GM10248 (cell line): Measurements from ENCODE around the gene DLG2.
"Not testable (repeated sequence)": the region's sequence is repeated elsewhere in the genome, so short reads cannot be mapped to it uniquely, and the experiment has no call there.

ENCODE experiments used
- CTCF ChIA-PET: fragments of 300-600 bp; sonication (Branson Sonifier 250); formaldehyde crosslinking; extraction: SDS; loops from one replicate; lab custom pipeline; 2021; ENCODE audit warnings: antibody characterized with exemption; lab: Yijun Ruan, JAX
- POLR2A ChIA-PET: fragments of 350-650 bp; sonication (Branson Sonifier 250); formaldehyde crosslinking; extraction: SDS; loops from one replicate; lab custom pipeline; 2020; ENCODE audit warnings: antibody characterized with exemption; lab: Yijun Ruan, JAX
- DNase-seq: peaks from one replicate; pipeline ENCODE4 v3.0.0; 2012; ENCODE audit errors: extremely low spot score
- TF ChIP-seq, protein P1 (sequence below): IDR thresholded peaks from 2 replicates; pipeline ENCODE4 v1.5.1; 2012; ENCODE audit warnings: mild to moderate bottlenecking, low read depth; ENCODE audit errors: extremely low read depth, missing control alignments, control extremely low read depth

Gene DLG2

DNA sequence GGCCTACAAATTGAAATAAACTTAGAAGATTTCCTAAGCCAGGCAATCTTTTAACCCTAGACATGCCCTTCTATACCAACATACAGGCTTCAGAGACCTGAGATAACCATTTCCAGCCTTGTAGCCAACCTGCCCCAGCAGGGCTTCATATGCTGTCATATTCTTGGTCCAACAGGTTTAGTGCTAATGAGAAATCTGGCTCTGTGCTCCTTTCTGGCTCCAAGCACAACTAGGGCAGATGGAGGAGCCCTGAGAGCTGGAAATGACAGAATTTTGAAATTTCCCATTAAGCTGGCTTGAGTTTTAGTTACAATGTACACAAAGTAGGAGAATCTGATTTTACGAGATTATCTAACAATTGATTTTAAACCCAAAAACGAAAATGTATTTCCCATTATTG lies 2018.0 kb downstream of the DLG2 start:
- ChIA-PET CTCF (interaction anchor here (1.1 kb wide), 1 partner anchor 10 kb away, joined by 3 read pairs; no protein-coding TSS in a partner anchor), POLR2A (no interaction called here)
- TF ChIP-seq, protein P1, sequence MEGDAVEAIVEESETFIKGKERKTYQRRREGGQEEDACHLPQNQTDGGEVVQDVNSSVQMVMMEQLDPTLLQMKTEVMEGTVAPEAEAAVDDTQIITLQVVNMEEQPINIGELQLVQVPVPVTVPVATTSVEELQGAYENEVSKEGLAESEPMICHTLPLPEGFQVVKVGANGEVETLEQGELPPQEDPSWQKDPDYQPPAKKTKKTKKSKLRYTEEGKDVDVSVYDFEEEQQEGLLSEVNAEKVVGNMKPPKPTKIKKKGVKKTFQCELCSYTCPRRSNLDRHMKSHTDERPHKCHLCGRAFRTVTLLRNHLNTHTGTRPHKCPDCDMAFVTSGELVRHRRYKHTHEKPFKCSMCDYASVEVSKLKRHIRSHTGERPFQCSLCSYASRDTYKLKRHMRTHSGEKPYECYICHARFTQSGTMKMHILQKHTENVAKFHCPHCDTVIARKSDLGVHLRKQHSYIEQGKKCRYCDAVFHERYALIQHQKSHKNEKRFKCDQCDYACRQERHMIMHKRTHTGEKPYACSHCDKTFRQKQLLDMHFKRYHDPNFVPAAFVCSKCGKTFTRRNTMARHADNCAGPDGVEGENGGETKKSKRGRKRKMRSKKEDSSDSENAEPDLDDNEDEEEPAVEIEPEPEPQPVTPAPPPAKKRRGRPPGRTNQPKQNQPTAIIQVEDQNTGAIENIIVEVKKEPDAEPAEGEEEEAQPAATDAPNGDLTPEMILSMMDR = no peak
- no peak for DNase-seq

DNA sequence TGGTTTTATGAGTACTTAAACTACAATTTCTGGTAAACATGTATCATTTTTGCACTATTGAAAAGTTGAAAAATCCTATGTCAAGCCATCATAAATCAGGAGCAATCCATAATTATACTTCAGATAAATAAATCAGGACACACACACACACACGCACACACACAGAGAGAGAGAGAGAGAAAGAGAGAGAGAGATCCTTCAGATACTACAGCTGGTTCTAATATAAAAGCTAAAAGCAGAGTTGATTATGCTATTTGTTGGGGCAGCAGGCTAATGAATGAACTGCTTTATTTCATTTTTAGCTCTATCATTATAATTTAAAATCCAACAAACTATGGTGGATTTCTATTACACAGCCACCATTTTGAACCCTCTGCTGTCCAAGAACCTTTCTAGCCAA lies 2018.6 kb downstream of the DLG2 start:
- TF ChIP-seq, protein P1 = no peak

DNA sequence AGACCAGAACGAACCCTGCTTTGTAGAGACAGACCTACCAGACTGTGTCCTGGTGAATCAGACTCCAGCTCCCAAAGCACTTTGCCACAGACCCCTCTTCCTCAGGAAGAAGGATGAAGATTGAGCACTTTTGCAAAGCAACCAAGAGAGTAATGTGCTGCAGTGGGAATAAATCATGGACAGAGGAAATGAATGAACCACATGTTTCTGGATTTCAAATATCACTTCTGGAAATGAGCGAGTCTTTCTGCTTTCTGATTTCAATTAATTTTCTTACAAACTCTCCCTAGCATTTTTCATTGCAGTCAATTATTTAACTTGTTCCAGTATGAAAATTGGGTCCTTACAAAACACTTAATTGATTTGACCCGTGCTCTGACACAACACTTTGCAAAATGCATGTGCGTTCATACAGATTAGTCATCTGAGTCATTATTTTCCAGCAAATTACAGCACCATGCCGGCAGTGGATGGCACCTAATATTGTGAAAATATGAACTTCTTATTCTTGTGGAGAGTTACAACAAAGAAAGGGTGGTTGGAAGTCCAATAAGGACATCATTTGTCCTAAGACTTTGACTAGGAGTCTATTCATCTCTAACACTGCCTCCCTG lies 2025.1 kb downstream of the DLG2 start:
- CTCF ChIA-PET = no interaction called here
- no peak for DNase-seq
- TF ChIP-seq, protein P1 = no peak
- POLR2A ChIA-PET = no interaction called here

More for the DNA sequence above, 2018.6 kb downstream of the DLG2 start:
- ChIA-PET CTCF (no interaction called here), POLR2A (no interaction called here)
- no peak for DNase-seq

GRCh38 chr11:83601201-83601913 lies 2025.8 kb downstream of the DLG2 start:
- ChIA-PET POLR2A (no interaction called here), CTCF (no interaction called here)
- TF ChIP-seq, protein P1 = no peak
- no peak for DNase-seq

- no peak for DNase-seq
- ChIA-PET POLR2A (no interaction called here), CTCF (no interaction called here)
- TF ChIP-seq, protein P1 = no peak
These were observed 2026.5 kb downstream of the DLG2 start for GRCh38 chr11:83600661-83601060.

- CTCF ChIA-PET = no interaction called here
- POLR2A ChIA-PET = no interaction called here
- TF ChIP-seq, protein P1 = no peak
- no peak for DNase-seq
These were observed 2028.1 kb downstream of the DLG2 start for GRCh38 chr11:83599066-83599465.

DNA sequence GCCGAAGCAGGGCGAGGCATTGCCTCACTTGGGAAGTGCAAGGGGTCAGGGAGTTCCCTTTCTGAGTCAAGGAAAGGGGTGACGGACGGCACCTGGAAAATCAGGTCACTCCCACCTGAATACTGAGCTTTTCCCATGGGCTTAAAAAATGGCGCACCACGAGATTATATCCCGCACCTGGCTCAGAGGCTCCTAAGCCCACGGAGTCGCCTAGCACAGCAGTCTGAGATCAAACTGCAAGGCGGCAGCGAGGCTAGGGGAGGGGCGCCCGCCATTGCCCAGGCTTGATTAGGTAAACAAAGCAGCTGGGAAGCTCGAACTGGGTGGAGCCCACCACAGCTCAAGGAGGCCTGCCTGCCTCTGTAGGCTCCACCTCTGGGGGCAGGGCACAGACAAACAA lies 2039.3 kb downstream of the DLG2 start:
- CTCF ChIA-PET, POLR2A ChIA-PET, DNase-seq: not testable (repeated sequence)
